Activated naive CD4-positive, alpha-beta T cell treated with anti-CD3 and anti-CD28 coated beads, Interleukin-2, amount 50 U/mL, for 72 hours (primary cell): ENCODE data around the gene SATL1. TPM values are rescaled to one million over a fixed set of nuclear protein-coding genes. Genes with fewer than 3 reads are reported as not detected.
"Not testable (repeated sequence)": the region's sequence is repeated elsewhere in the genome, so short reads cannot be mapped to it uniquely, and the experiment has no call there.

Source experiments
- ATAC-seq, 2 donors: fragments of 150-1000 bp; cut with Tn5 transposase; 2 replicates each; pipeline ENCODE4 v1.10.0; 2021; ENCODE audit warnings: mild to moderate bottlenecking in 2 of 2, moderate library complexity in 2 of 2
- DNase-seq, 2 donors: peaks; one replicate each; pipeline ENCODE4 v3.0.0; 2021 to 2022; ENCODE audit warnings: low spot score in 2 of 2
- H3K27ac Mint-ChIP-seq, 2 donors: one replicate each; pipeline ENCODE4 v1.8.0; 2022; ENCODE audit warnings: mild to moderate bottlenecking in 2 of 2, mixed read lengths in 2 of 2
- H3K36me3 Mint-ChIP-seq, 2 donors: one replicate each; pipeline ENCODE4 v1.8.0; 2022; ENCODE audit warnings: mixed read lengths in 2 of 2
- H3K9me3 Mint-ChIP-seq, 2 donors: one replicate each; pipeline ENCODE4 v1.8.0; 2022; ENCODE audit warnings: mixed read lengths in 2 of 2
- total RNA-seq, 2 donors: library from RNA; stranded (reverse); gene quantifications; one replicate each; pipeline ENCODE4 v1.2.3, GENCODE V29; 2022

The SATL1 gene
- total RNA-seq, result not detected

GRCh38 chrX:85243761-85244449, at the start of gene SATL1, which contains the start of gene ZNF711:
TSS of gene SATL1 (minus strand) at chrX:85243779. CDS start at chrX:85108968, 134,811 bp downstream.
TSS of gene ZNF711 (plus strand) at chrX:85243991. CDS start at chrX:85247573, 3,582 bp downstream.
- peak in 1 of 2 donors; percentile 1 for DNase-seq
- H3K9me3 Mint-ChIP-seq, result no peaks in the 10 kb centered on the region
- peak; percentile 34 to 68 for ATAC-seq
- H3K27ac Mint-ChIP-seq, result peak within 1 kb of the TSS; percentile 70 to 79
- H3K36me3 Mint-ChIP-seq, result peaks cover 5% of the 10 kb centered on the region in 2 donors

- H3K27ac Mint-ChIP-seq, result no peak overlapping the region
- ATAC-seq, result no peak
- DNase-seq, result no peak
- H3K9me3 Mint-ChIP-seq, result peaks cover 4 to 11% of the 10 kb centered on the region in 2 donors
- no peaks in the 10 kb centered on the region for H3K36me3 Mint-ChIP-seq
Observed at GRCh38 chrX:85288992-85289723, 45.6 kb upstream of the SATL1 start.

DNA sequence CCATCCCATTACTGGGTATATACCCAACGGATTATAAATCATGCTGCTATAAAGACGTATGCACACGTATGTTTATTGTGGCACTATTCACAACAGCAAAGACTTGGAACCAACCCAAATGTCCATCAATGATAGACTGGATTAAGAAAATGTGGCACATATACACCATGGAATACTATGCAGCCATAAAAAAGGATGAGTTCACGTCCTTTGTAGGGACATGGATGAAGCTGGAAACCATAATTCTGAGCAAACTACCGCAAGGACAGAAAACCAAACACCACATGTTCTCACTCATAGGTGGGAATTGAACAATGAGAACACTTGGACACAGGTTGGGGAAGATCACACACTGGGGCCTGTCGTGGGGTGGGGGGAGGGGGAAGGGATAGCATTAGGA, 41.7 kb upstream of the SATL1 start:
- not testable (repeated sequence) for ATAC-seq, H3K36me3 Mint-ChIP-seq, H3K9me3 Mint-ChIP-seq, H3K27ac Mint-ChIP-seq, DNase-seq

DNA sequence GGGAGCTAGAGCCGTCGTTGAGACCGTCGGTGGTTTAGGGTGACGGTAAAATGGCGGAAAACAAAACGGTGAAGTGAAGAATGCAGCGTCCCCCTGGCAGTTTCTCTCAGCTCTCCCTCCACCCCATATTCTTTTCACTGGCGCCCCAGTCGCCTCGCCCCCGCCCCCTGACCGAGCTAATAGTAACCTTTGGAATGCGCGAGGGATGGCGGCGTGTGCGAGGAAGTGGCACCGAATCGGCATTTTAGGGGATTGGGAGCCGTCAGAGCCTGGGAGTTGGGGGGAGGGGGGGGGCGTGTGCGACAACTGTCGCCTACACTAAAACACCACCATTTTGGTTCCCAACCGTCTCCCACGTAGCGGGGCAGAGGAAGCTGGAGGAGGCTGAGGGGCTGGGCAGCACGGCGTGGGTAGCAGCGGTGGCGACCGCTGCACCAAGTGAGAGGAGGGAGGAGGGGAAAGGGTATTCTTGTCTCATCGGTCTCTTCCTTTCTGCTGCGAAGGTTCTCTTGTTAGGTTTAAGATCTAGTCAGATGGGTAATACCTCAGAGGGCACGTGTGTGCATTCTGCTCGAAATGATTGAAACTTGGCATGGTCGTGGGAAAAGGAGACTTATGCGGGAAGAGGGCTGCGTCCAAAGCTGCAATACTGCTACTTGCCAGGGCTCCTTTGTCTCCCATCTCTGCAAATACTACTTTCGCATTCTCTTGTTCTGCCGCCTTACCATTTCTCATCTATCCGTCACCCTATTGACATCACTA, 1.1 kb upstream of the SATL1 start:
- H3K36me3 Mint-ChIP-seq, result peaks cover 5% of the 10 kb centered on the region in 2 donors
- peak; percentile 40 to 53 for ATAC-seq
- DNase-seq, result peak in 1 of 2 donors; percentile 2
- peak overlapping the region; percentile 70 to 79 for H3K27ac Mint-ChIP-seq
- no peaks in the 10 kb centered on the region for H3K9me3 Mint-ChIP-seq

- no peaks in the 10 kb centered on the region for H3K9me3 Mint-ChIP-seq
- no peak for DNase-seq
- no peak for ATAC-seq
- H3K27ac Mint-ChIP-seq, result no peak overlapping the region
- peaks cover 5% of the 10 kb centered on the region in 2 donors for H3K36me3 Mint-ChIP-seq
Observed at GRCh38 chrX:85243155-85243554, 424 bp downstream of the SATL1 start.

- DNase-seq (no peak), ATAC-seq (no peak)
- H3K36me3 Mint-ChIP-seq, result no peaks in the 10 kb centered on the region
- H3K9me3 Mint-ChIP-seq, result no peaks in the 10 kb centered on the region
- H3K27ac Mint-ChIP-seq, result no peak overlapping the region
Observed at GRCh38 chrX:85223359-85223758, 20.2 kb downstream of the SATL1 start.

DNA sequence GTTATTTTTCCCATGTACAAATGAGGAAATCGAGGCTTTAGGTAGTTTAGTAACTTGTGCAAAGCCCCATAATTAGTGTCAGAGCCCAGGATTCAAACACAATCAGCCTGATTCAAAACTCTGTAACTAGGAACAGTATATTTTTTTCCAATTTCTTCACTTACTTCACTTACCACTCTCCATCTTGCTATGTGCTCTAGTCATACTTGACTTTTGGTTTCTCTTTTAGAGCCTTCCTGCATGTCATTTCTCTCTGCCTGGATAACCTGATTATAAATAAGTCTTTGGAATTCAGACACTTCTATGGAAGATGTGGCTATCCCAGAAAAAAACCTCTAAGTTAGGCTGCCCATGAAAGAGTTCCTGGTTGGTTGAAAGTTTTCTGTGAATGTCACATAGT, 22.2 kb downstream of the SATL1 start:
- DNase-seq (no peak), ATAC-seq (no peak)
- Mint-ChIP-seq H3K27ac (peak overlapping the region in 1 of 2 donors; percentile 31), H3K36me3 (no peaks in the 10 kb centered on the region), H3K9me3 (no peaks in the 10 kb centered on the region)

GRCh38 chrX:85215946-85216345, 27.6 kb downstream of the SATL1 start:
- DNase-seq (no peak), ATAC-seq (no peak)
- peaks cover 0 to 5% of the 10 kb centered on the region in 2 donors for H3K9me3 Mint-ChIP-seq
- no peak overlapping the region for H3K27ac Mint-ChIP-seq
- no peaks in the 10 kb centered on the region for H3K36me3 Mint-ChIP-seq

- no peak for ATAC-seq
- H3K9me3 Mint-ChIP-seq, result peaks cover 5 to 12% of the 10 kb centered on the region in 2 donors
- H3K27ac Mint-ChIP-seq, result no peak overlapping the region
- H3K36me3 Mint-ChIP-seq, result peaks cover 0 to 5% of the 10 kb centered on the region in 2 donors
- DNase-seq, result no peak
Observed at GRCh38 chrX:85213792-85214530, 29.6 kb downstream of the SATL1 start.

DNA sequence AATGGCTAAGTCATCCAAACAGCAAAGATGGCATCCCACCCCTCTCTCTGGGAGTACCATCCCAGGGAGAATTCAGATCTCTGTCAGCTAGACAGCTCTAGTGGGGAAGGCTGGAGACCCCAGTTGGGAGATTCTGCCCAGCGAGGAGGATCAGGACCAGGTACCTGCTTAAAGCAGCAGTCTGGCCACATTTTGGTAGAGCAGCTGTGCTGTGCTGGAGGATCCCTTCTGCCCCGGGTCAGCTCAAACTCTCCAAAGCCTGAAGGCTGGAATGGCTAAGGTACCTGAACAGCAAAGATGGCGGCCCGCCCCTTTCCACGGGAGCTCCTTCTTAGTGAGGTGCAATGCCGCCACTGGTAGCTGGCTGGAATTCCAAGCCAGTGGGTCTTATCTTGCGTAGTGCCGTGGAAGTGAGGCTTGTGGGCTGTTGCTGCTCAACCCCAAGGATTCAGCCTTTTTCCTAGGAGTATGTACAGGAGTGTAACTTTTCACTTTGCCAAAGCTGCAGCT, 40.1 kb downstream of the SATL1 start:
- no peaks in the 10 kb centered on the region for H3K36me3 Mint-ChIP-seq
- no peak for ATAC-seq

DNA sequence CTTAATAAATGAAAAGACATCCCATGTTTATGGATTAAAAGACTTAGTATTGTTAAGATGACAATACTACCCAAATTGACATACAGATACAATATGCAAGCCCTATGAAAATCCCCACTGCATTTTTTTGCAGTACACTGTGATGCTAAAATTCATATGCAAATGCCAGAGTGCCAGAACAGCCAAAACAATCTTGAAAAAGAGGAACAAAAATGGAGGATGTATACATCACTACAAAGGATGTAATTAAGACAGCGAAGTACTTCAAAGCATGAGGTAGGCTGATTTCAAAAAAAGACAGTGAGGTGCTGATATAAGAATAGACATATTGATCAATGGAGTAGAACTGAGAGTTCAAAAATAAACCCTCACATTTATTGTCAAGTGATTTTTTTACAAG, 47.3 kb downstream of the SATL1 start:
- Mint-ChIP-seq H3K9me3 (peaks cover 9 to 13% of the 10 kb centered on the region in 2 donors), H3K36me3 (no peaks in the 10 kb centered on the region)

More for the DNA sequence above, 40.1 kb downstream of the SATL1 start:
- no peak overlapping the region for H3K27ac Mint-ChIP-seq
- DNase-seq, result no peak
- H3K9me3 Mint-ChIP-seq, result no peaks in the 10 kb centered on the region

GRCh38 chrX:85159644-85160043, 83.9 kb downstream of the SATL1 start:
- ATAC-seq (no peak), DNase-seq (no peak)
- Mint-ChIP-seq H3K27ac (no peak overlapping the region), H3K36me3 (no peaks in the 10 kb centered on the region), H3K9me3 (peaks cover 0 to 4% of the 10 kb centered on the region in 2 donors)

More for the DNA sequence above, 47.3 kb downstream of the SATL1 start:
- DNase-seq, result no peak
- no peak for ATAC-seq
- H3K27ac Mint-ChIP-seq, result no peak overlapping the region

DNA sequence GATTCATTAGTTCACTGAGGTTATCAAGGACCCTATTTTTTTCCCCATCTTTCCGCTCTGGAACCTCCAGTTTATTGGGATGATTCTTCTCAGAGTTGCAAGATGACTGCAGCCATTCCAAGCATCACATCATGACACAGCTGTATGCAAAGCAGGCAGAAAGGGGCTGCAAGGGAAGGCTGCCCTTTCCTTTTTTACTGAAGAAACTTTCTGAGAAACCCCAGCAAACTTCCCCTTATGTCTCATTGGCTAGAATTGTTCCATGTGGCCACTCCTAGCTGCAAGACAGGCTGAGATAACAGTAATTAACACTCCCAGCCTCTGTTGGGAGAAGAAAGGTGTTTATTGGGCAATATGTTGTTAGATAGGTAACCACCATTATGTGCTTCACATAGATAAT, 102.6 kb downstream of the SATL1 start:
- Mint-ChIP-seq H3K27ac (no peak overlapping the region), H3K36me3 (no peaks in the 10 kb centered on the region), H3K9me3 (no peaks in the 10 kb centered on the region)
- ATAC-seq, result no peak
- DNase-seq, result no peak

- DNase-seq (no peak), ATAC-seq (no peak)
- Mint-ChIP-seq H3K36me3 (no peaks in the 10 kb centered on the region), H3K9me3 (no peaks in the 10 kb centered on the region), H3K27ac (no peak overlapping the region)
Observed at GRCh38 chrX:85139422-85139821, 104.2 kb downstream of the SATL1 start.

DNA sequence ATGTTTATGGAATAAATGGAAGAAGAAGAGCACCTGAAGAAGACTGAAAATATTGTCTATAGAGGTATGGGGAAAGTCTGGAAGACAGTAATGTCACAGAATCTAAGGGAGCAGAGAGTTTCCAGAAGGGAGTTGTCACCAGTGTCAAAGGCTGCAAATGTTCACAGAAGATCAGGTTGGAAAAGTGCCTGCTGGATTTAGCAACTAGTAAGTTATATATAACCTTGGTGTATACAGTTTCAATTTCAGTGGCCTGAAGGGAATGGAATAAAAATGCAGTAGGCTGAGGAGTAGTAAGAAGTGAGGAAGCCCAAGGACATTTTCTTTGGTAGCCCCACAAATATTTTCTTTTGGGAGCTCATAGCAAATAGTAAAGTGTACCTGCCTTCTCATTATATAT, 107.2 kb downstream of the SATL1 start:
- no peaks in the 10 kb centered on the region for H3K9me3 Mint-ChIP-seq
- H3K27ac Mint-ChIP-seq, result no peak overlapping the region
- H3K36me3 Mint-ChIP-seq, result no peaks in the 10 kb centered on the region
- ATAC-seq (no peak), DNase-seq (no peak)

DNA sequence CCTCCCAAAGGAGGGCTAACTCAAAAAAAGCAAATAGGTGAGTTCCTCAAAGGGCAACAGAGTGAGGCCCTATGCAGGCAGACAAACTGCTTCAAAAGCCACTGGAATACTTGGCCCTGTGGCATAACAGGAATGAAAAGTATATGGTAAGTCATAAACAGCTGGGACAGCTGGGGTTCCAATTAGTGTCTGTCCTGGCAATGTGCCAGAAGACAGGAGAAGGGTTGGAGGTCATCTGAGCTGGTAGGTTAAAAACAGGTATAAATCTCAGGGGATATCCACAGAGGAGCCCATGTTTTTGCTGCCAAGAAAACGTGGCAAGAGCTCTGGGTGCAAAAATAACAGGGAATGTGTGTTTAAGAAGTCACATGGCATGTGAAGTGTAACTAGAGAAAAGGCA, 128.3 kb downstream of the SATL1 start:
- ATAC-seq (no peak), DNase-seq (no peak)
- H3K27ac Mint-ChIP-seq, result no peak overlapping the region
- H3K9me3 Mint-ChIP-seq, result no peaks in the 10 kb centered on the region
- no peaks in the 10 kb centered on the region for H3K36me3 Mint-ChIP-seq
